Kidney tubule cell (primary cell): ENCODE data around the gene DRD4.
"Not testable (repeated sequence)": the region's sequence is repeated elsewhere in the genome, so short reads cannot be mapped to it uniquely, and the experiment has no call there.

ENCODE experiments used
- DNase-seq: peaks from one replicate; pipeline ENCODE4 v3.0.0-alpha.2; 2018; ENCODE audit warnings: low spot score

Gene DRD4

DNA sequence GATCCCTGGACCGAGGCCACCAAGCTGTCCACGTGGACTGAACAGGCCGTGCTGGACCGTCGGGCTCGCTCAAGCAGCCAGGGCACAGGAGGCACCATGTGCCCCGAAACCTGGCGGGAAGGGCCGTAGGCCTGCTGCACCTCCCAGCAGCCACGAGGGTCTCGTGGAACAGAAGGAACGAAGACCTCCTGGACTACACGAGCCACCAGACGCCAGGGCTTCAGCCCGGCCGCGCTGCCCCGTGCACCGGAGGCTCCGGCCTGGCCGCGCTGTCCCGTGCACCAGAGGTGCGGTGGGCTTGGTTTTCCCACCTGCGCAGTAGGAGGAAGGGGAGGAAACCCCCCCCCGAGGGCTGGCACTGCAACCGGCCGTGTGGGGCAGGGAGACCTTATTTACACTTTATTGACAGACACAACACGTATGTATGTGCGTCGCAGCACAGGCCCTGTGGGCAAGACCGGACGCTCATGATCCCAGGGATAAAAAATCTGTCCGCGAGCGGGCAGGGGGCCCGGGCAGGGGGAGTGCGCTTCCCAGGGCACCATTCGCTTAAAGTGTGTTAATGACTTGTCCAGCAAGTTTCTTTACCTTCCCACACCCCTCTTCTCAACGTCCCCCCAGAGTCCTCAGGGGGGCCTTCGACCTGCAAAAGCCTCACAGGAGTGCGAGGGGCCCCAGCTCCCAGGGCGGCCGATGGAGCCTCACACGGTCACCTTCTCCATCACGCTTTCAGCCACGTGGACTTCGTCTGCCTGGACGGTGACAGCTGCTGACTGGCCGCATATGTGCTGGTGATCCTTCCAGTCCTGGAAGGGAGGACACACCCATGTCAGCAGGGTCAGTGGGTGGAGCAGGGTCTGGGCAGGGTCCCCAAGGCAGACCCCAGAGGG is 7.0 kb downstream of the DRD4 start:
- no peak for DNase-seq

- DNase-seq, result no peak
Measured at GRCh38 chr11:645536-645935, 8.5 kb downstream of the DRD4 start.

GRCh38 chr11:646214-646613 is 9.1 kb downstream of the DRD4 start:
- no peak for DNase-seq

- DNase-seq, result peak; percentile 47
Measured at GRCh38 chr11:647672-648158, 10.6 kb downstream of the DRD4 start.

DNA sequence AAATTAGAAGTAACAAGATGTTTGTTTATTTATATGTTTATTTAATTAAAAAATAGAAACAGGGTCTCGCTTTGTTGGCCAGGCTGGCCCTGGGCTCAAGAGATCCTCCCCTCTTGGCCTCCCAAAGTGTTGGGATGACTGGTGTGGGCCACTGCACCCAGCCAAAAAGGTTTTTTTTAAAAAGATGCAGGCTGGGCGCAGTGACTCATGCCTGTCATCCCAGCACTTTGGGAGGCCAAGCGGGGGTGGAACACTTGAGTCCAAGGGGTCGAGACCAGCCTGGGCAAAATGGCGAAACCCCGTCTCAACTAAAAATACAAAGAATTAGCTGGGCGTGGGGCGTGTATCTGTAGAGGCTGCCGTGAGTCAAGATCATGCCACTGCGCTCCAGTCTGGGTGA is 13.4 kb downstream of the DRD4 start:
- DNase-seq, result no peak

DNA sequence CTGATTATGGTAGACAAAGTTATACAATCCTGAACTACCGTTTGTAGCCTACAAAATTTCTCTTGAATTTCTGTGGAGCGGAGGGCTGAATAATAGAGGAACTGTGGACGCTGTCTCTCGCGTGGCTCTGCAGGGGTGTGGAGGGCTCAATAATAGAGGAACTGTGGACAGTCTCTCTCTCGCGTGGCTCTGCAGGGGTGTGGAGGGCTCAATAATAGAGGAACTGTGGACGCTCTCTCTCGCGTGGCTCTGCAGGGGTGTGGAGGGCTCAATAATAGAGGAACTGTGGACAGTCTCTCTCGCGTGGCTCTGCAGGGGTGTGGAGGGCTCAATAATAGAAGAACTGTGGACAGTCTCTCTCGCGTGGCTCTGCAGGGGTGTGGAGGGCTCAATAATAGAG is 16.1 kb downstream of the DRD4 start:
- DNase-seq, result not testable (repeated sequence)

GRCh38 chr11:653837-654236 is 16.8 kb downstream of the DRD4 start:
- no peak for DNase-seq

GRCh38 chr11:654444-654843 is 17.4 kb downstream of the DRD4 start:
- not testable (repeated sequence) for DNase-seq

DNA sequence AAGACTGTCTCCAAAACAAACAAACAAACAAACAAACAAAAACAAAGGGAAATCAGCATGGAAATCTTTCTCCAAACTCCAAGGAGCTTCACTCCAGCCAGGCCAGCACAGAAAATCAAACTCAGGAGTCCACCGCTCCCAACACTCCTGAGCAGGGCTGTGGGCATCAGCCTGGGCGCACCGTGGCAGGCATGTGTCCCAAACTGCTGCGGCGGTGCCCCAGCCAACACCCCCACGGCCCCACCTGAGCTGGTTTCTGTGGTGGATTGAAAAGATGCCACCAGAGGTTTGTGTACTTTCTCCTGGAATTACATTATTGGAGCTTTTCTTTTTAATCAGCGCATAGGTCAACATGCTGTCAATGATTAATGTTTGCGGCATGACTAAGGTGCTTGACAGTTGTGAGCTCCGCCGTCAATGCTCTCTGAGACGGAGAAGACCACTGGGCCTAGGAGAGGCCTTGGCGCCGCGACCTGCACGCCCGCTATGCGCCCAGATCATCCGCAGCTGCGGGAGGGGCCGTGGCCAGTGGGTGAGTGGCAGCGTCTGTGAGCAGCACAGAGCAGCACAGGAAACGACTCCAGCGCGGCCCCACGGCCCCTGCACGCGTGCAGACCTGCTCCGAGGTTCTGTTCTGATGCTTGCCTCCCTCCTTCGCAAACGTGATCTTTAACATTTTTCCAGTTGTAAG is 18.1 kb downstream of the DRD4 start:
- DNase-seq, result peak; percentile 89

DNA sequence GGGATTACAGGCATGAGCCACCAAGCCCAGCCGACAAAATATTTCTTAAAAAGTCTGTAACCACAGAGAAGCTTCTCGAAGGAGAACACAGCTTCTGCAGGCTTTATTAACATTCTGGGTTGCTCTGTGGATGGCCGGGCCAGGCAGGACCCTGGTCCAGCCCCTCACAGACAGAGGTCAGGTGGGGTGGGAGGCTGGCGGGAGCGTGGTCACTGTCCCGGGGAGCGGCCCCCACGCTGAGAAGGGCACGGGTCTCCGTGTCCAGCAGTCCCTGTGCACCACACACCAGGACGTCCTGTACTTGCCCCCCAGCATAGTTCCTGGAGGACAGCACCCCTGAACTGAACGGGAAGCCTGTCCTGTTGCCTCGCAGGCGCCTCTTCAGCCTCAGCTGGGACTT is 19.4 kb downstream of the DRD4 start:
- DNase-seq, result no peak

DNA sequence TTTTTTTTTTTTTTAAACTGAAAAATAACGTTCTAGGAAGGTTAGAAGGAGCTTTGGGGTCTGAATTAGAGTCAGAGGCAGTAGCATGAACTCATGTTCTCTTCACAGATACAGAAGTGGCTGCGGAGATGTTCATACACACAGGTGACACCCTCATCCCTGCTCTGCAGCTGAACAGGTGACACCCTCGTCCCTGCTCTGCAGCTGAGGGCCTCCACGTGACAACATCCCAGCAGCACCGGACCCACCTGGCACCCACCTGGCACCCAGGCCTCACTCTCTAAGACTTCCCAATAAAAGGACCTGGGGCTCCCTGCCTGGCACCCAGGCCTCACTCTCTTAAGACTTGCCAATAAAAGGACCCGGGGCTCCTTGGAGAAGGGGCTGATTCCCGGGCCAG is 19.8 kb downstream of the DRD4 start:
- DNase-seq, result no peak

DNA sequence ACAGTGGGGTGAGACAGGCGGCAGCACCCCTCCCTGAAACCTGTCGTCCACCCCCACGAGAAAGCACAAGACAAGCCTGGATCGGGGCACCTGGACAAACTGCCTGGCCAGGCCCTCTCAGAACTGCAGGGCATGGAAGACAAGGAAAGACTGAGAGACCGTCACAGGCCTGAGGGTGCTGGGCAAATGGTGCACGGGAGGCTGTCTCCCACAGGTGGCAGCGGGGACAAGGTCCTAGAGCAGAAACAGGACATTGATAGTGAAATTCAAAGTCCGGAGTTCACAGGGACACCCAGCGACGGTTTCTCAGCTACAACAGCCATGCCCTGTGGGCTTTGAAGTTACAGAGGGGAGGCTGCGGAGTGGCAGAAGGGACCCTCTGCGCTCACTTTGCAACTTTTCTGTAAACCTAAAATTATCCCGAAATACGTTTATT is 20.6 kb downstream of the DRD4 start:
- DNase-seq, result no peak

GRCh38 chr11:659532-660085 is 22.5 kb downstream of the DRD4 start:
- DNase-seq, result no peak

DNA sequence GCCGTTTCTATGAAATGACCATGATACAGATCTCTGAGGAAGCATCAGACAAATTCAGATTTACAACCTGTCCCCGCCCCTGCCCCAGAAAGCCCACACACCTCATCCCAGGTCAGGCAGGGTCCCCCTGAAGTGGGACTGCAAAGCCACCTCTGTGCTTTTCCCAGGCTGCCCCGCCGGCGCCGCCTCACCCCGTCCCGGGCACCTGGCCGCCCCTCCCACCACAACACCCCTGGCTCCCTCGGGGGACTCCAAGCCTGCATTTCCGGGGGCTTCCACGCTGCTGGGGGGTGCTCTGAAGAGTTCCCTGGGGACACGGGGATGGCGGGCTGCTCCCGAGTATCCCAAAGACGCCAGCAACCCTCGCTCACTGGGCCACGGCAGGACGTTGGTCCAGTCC is 23.2 kb downstream of the DRD4 start:
- DNase-seq, result no peak

- no peak for DNase-seq
Measured at GRCh38 chr11:660681-661444, 23.8 kb downstream of the DRD4 start.

DNA sequence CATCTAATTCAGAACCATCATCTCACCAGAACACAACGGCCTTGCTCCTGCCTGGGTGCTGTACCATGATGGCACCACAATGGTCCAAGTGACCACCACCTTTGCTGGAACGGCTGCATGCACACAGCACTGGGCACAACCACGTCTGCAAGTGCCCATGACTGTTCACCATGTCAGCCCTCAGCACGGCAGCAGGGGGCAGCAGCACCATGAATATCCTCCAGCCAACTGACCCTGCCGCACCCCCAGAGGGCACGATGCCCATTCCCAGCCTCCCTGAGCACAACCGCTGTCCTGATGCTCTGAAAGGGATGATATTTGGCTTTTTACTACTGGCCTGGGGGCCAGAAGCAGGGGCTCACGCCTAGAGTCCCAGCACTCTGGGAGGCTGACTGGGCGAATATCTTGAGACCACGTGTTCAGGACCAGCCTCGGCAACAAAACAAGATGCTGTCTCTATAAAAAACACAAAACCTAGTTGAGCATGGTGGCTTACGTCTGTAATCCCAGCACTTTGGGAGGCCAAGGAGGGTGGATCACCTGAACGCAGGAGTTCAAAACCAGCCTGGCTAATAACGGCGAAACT is 25.7 kb downstream of the DRD4 start:
- peak; percentile 62 for DNase-seq

DNA sequence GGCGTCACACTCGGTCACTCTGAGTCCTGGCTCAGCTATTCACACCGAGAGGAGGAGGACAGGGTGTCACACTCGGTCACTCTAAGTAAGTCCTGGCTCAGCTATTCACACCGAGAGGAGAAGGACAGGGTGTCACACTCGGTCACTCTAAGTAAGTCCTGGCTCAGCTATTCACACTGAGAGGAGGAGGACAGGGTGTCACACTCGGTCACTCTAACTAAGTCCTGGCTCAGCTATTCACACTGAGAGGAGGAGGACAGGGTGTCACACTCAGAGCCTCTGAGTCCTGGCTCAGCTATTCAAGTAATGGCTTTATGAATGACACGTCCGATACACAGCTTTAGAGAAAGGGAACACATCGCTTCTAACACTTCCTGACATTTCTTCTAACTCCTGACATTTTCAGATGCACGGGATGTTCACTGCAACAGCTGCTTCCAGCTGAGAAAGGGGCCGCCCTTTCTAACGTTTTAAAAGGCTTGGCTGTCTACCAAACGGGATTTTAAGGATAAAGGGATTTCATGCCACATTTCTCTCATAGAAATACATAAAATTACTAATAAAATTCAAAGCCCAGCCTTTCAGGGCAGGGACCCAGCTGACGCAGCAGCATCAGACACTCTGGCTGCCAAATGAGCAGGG is 28.1 kb downstream of the DRD4 start:
- no peak for DNase-seq

- DNase-seq, result no peak
Measured at GRCh38 chr11:665704-666281, 28.7 kb downstream of the DRD4 start.

DNA sequence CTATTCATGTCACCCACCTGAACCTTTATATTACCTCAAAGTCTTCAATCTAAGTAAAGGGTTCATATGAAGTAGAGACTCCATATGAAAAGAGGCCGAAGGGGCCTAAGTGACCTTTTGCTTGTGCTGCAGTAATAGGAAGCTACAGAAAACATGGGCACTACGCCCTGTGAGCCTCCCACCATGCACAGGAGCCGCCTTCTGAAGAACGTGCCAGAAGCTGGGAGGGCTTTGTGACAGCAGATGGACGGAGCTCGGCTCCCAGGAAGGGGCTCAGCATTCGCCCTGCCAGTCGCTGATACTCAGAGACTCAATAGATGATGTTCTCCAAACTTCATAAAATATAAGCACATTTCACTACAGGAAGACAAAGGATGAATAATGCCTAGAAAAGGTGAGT is 36.8 kb downstream of the DRD4 start:
- no peak for DNase-seq

DNA sequence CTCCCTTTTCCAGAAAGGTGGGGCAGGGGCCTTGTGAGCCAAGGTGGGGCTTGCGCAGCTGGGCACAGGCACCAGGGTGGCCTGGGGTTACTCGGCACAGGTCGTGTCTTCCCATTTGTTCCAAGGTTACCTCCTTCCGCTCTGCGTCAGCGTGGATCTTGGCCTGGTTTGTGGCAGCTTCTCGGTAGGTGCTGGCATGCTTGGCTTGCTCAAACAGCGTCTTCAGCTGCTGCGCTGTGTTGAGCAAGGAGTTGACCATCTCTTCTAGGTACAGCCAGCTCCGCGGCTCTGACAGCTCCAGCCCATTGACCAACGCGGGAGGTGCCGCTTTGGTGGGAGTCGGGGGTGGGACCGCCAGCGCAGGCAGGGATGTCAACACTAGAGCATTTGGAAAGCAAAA is 37.3 kb downstream of the DRD4 start:
- no peak for DNase-seq

DNA sequence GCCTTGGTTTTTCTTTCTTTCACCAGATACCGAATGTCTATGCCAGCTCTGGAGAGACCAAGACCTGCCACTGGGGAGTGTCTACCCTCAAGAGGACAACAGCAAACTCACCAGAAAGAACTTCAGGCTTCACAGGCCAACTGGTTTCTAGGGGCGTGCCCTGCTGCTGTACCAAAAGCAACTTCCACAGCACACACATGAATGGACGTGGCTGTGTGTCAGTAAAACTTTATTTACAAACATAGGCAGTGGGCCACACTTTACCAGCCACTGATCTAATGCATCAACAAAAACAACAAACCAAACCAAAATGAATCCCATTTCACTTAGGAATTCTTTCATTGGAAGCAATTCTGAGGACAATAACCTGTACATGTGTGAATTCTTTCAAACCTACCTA is 41.2 kb downstream of the DRD4 start:
- no peak for DNase-seq
